ENCODE results near the gene NECTIN2.
"Not testable (repeated sequence)": the region's sequence is repeated elsewhere in the genome, so short reads cannot be mapped to it uniquely, and the experiment has no call there.

NECTIN2 gene

GRCh38 chr19:44856421-44857083 lies 10.5 kb downstream of the NECTIN2 start:
- no peak for DNase-seq (ENCODE audit: low read depth)
- H3K4me3 ChIP-seq (ENCODE audit: control insufficient read depth, low read depth, low read length): no peak overlapping the region
- TF ChIP-seq CTCF (conservative IDR thresholded peaks at IDR 0.05; ENCODE audit: control insufficient read depth, insufficient read depth, low read depth, low read length): no peak

- H3K4me3 ChIP-seq (ENCODE audit: control insufficient read depth, low read depth, low read length): no peak overlapping the region
- no peak for TF ChIP-seq CTCF (conservative IDR thresholded peaks at IDR 0.05; ENCODE audit: control insufficient read depth, insufficient read depth, low read depth, low read length)
- DNase-seq (ENCODE audit: low read depth): no peak
Observed at GRCh38 chr19:44857837-44858236, 11.7 kb downstream of the NECTIN2 start.

GRCh38 chr19:44861576-44861975 lies 15.5 kb downstream of the NECTIN2 start:
- not testable (repeated sequence) for H3K4me3 ChIP-seq (ENCODE audit: control insufficient read depth, low read depth, low read length); DNase-seq (ENCODE audit: low read depth)

GRCh38 chr19:44863990-44864389 lies 17.9 kb downstream of the NECTIN2 start:
- no peak overlapping the region for H3K4me3 ChIP-seq (ENCODE audit: control insufficient read depth, low read depth, low read length)
- DNase-seq (ENCODE audit: low read depth): no peak
- TF ChIP-seq CTCF (conservative IDR thresholded peaks at IDR 0.05; ENCODE audit: control insufficient read depth, insufficient read depth, low read depth, low read length): no peak

GRCh38 chr19:44865196-44865767 lies 19.2 kb downstream of the NECTIN2 start:
- no peak overlapping the region for H3K4me3 ChIP-seq (ENCODE audit: control insufficient read depth, low read depth, low read length)
- no peak for TF ChIP-seq CTCF (conservative IDR thresholded peaks at IDR 0.05; ENCODE audit: control insufficient read depth, insufficient read depth, low read depth, low read length)
- DNase-seq (ENCODE audit: low read depth): no peak

GRCh38 chr19:44866664-44867063 lies 20.6 kb downstream of the NECTIN2 start:
- H3K4me3 ChIP-seq (ENCODE audit: control insufficient read depth, low read depth, low read length): no peak overlapping the region
- TF ChIP-seq CTCF (conservative IDR thresholded peaks at IDR 0.05; ENCODE audit: control insufficient read depth, insufficient read depth, low read depth, low read length): no peak
- no peak for DNase-seq (ENCODE audit: low read depth)

- H3K4me3 ChIP-seq (ENCODE audit: control insufficient read depth, low read depth, low read length): no peak overlapping the region
- TF ChIP-seq CTCF (conservative IDR thresholded peaks at IDR 0.05; ENCODE audit: control insufficient read depth, insufficient read depth, low read depth, low read length): no peak
- no peak for DNase-seq (ENCODE audit: low read depth)
Observed at GRCh38 chr19:44867578-44867977, 21.5 kb downstream of the NECTIN2 start.
